HG03432 (cell line): ENCODE measurements around the gene SLC25A38.

Experiments used
- ATAC-seq: cut with Tn5 transposase; IDR thresholded peaks from one replicate; pipeline ENCODE4 v1.9.1; 2021; ENCODE audit warnings: mild to moderate bottlenecking, moderate library complexity; ENCODE audit not compliant: unreplicated experiment

Gene SLC25A38

GRCh38 chr3:39428745-39429201, 45.6 kb downstream of the SLC25A38 start:
- no peak for ATAC-seq

GRCh38 chr3:39429466-39429865, 46.3 kb downstream of the SLC25A38 start:
- no peak for ATAC-seq

GRCh38 chr3:39432342-39432741, 49.2 kb downstream of the SLC25A38 start:
- ATAC-seq = no peak

- ATAC-seq = no peak
These were observed 50.5 kb downstream of the SLC25A38 start for GRCh38 chr3:39433642-39434041.

GRCh38 chr3:39434574-39434973, 51.4 kb downstream of the SLC25A38 start:
- ATAC-seq = peak; percentile 93

- peak; percentile 21 for ATAC-seq
These were observed 52.0 kb downstream of the SLC25A38 start for GRCh38 chr3:39435006-39435748.

- no peak for ATAC-seq
These were observed 55.7 kb downstream of the SLC25A38 start for GRCh38 chr3:39438880-39439279.

- no peak for ATAC-seq
These were observed 57.1 kb downstream of the SLC25A38 start for GRCh38 chr3:39440316-39440715.

- ATAC-seq = no peak
These were observed 60.4 kb downstream of the SLC25A38 start for GRCh38 chr3:39443530-39443929.

GRCh38 chr3:39445927-39446326, 62.8 kb downstream of the SLC25A38 start:
- ATAC-seq = no peak

- ATAC-seq = no peak
These were observed 63.3 kb downstream of the SLC25A38 start for GRCh38 chr3:39446444-39446843.
